K562 (cell line): ENCODE results near the gene JKAMP. TPM values are rescaled to one million over a fixed set of nuclear protein-coding genes. Genes with fewer than 3 reads are reported as not detected.

ENCODE experiments used
- CHCHD3 ChIP-seq: fragments of 250-450 bp; sonication (Bioruptor Pico); IDR thresholded peaks from 2 replicates; pipeline ENCODE4 v2.1.2; 2022; ENCODE audit warnings: mild to moderate bottlenecking
- CHD4 ChIP-seq: fragments of 200-600 bp; sonication (generic); IDR thresholded peaks from 3 replicates; pipeline ENCODE4 v1.6.1; 2012; ENCODE audit warnings: low read depth, mild to moderate bottlenecking, mixed read lengths, low read length, inconsistent platforms; ENCODE audit not compliant: insufficient read depth, insufficient replicate concordance, poor library complexity, severe bottlenecking
- NFYB ChIP-seq: IDR thresholded peaks from 2 replicates; pipeline ENCODE4 v1.6.1; 2011; ENCODE audit warnings: mild to moderate bottlenecking, moderate library complexity; ENCODE audit not compliant: insufficient read length; ENCODE audit errors: extremely low read depth
- SOX6 ChIP-seq: fragments of 450-650 bp; IDR thresholded peaks from 2 replicates; pipeline ENCODE4 v1.6.1; 2014; ENCODE audit warnings: mild to moderate bottlenecking
- polyA plus RNA-seq, 8 experiments: library from polyadenylated mRNA; depleted of rRNA in 4 of 8; stranded (reverse) in 5 of 8; unstranded in 3 of 8; fragments of >200 nt; fragmentation: Nextera tagmentation in 2 of 8; fragmentation: Illumina TruSeq in 1 of 8; extraction: Ambion mirVana in 2 of 8; extraction: Trizol in 1 of 8; gene quantifications; 2 replicates each; pipeline versions ENCODE4 v1.2.1 to v1.2.3, GENCODE V29; 2011 to 2014; ENCODE audit warnings: inconsistent platforms in 1 of 8, missing spikeins in 1 of 8
- total RNA-seq, 7 experiments: library from RNA; depleted of rRNA in 6 of 7; stranded (reverse); fragments of >200 nt in 6 of 7; fragmentation: Illumina TruSeq in 2 of 7; extraction: Trizol in 2 of 7; gene quantifications; 2 replicates each; pipeline versions ENCODE4 v1.2.1 to v1.2.3, GENCODE V29; 2011 to 2021; ENCODE audit warnings: low replicate concordance in 1 of 7
- TF ChIP-seq, protein P1 (sequence below): fragments of 450-650 bp; IDR thresholded peaks from 2 replicates; pipeline ENCODE4 v1.6.1; 2016; ENCODE audit warnings: mild to moderate bottlenecking, moderate library complexity

The JKAMP gene
- total and polyA plus RNA-seq, 9 of the 15 experiments (the other 6 are each of a cell fraction or from before 2014, with no cell fraction given), result 19.3 to 119 (median 33.8) TPM

DNA sequence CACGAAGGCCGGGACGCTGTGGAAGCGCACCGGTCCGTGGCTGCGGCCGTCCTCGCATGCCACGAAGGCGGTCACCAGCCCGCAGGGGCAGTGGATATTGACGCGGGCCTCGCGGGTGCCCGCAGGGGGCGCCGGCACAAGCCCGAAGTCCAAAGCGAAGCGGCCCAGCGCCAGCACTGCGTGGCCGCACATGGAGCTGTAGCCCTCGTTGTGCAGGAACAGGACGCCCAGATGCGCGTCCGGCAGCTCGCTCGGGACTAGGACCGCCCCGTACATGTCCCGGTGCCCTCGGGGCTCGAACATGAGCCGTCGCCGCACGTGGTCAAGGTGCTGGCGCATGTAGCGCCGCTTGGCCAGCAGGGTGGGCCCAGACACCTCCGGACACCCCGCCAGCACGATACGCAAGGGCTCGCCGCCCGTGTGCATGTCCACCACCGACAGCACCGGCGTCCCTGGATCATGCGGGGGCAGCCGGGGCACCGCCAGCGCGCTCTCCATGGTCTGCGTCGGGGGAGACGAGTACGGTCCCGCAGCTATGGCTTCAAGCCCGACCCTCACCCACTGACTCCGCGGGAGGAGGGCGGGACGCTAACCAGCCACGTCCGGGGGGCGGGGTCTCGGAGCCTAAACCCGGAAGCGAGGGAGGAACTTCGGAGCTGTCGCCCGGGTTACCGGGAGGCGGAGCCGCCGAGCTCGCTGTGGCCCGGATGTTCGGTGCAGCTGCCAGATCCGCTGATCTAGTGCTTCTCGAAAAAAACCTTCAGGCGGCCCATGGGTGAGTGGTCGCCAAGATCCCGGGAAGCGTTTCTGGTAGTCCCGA is at the start of gene JKAMP, which contains the start of gene L3HYPDH (continued):
- TF ChIP-seq, protein P1, sequence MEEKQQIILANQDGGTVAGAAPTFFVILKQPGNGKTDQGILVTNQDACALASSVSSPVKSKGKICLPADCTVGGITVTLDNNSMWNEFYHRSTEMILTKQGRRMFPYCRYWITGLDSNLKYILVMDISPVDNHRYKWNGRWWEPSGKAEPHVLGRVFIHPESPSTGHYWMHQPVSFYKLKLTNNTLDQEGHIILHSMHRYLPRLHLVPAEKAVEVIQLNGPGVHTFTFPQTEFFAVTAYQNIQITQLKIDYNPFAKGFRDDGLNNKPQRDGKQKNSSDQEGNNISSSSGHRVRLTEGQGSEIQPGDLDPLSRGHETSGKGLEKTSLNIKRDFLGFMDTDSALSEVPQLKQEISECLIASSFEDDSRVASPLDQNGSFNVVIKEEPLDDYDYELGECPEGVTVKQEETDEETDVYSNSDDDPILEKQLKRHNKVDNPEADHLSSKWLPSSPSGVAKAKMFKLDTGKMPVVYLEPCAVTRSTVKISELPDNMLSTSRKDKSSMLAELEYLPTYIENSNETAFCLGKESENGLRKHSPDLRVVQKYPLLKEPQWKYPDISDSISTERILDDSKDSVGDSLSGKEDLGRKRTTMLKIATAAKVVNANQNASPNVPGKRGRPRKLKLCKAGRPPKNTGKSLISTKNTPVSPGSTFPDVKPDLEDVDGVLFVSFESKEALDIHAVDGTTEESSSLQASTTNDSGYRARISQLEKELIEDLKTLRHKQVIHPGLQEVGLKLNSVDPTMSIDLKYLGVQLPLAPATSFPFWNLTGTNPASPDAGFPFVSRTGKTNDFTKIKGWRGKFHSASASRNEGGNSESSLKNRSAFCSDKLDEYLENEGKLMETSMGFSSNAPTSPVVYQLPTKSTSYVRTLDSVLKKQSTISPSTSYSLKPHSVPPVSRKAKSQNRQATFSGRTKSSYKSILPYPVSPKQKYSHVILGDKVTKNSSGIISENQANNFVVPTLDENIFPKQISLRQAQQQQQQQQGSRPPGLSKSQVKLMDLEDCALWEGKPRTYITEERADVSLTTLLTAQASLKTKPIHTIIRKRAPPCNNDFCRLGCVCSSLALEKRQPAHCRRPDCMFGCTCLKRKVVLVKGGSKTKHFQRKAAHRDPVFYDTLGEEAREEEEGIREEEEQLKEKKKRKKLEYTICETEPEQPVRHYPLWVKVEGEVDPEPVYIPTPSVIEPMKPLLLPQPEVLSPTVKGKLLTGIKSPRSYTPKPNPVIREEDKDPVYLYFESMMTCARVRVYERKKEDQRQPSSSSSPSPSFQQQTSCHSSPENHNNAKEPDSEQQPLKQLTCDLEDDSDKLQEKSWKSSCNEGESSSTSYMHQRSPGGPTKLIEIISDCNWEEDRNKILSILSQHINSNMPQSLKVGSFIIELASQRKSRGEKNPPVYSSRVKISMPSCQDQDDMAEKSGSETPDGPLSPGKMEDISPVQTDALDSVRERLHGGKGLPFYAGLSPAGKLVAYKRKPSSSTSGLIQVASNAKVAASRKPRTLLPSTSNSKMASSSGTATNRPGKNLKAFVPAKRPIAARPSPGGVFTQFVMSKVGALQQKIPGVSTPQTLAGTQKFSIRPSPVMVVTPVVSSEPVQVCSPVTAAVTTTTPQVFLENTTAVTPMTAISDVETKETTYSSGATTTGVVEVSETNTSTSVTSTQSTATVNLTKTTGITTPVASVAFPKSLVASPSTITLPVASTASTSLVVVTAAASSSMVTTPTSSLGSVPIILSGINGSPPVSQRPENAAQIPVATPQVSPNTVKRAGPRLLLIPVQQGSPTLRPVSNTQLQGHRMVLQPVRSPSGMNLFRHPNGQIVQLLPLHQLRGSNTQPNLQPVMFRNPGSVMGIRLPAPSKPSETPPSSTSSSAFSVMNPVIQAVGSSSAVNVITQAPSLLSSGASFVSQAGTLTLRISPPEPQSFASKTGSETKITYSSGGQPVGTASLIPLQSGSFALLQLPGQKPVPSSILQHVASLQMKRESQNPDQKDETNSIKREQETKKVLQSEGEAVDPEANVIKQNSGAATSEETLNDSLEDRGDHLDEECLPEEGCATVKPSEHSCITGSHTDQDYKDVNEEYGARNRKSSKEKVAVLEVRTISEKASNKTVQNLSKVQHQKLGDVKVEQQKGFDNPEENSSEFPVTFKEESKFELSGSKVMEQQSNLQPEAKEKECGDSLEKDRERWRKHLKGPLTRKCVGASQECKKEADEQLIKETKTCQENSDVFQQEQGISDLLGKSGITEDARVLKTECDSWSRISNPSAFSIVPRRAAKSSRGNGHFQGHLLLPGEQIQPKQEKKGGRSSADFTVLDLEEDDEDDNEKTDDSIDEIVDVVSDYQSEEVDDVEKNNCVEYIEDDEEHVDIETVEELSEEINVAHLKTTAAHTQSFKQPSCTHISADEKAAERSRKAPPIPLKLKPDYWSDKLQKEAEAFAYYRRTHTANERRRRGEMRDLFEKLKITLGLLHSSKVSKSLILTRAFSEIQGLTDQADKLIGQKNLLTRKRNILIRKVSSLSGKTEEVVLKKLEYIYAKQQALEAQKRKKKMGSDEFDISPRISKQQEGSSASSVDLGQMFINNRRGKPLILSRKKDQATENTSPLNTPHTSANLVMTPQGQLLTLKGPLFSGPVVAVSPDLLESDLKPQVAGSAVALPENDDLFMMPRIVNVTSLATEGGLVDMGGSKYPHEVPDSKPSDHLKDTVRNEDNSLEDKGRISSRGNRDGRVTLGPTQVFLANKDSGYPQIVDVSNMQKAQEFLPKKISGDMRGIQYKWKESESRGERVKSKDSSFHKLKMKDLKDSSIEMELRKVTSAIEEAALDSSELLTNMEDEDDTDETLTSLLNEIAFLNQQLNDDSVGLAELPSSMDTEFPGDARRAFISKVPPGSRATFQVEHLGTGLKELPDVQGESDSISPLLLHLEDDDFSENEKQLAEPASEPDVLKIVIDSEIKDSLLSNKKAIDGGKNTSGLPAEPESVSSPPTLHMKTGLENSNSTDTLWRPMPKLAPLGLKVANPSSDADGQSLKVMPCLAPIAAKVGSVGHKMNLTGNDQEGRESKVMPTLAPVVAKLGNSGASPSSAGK, result peak; percentile 98
- no peak for TF ChIP-seq NFYB
- no peak for TF ChIP-seq CHD4
- no peak for TF ChIP-seq SOX6
- no peak for TF ChIP-seq CHCHD3 (CRISPR knock-in tag)
